COR-L47 (cell line): ENCODE results near the gene GLT6D1.

ENCODE experiments used
- DNase-seq: peaks from one replicate; lab custom pipeline; 2025; lab: John Stamatoyannopoulos, UW

GLT6D1 gene

GRCh38 chr9:135622415-135623020 is 16.8 kb downstream of the GLT6D1 start:
- DNase-seq = no peak

- DNase-seq = no peak
Observed at GRCh38 chr9:135620558-135620957, 18.8 kb downstream of the GLT6D1 start.

GRCh38 chr9:135619599-135619886 is 19.8 kb downstream of the GLT6D1 start:
- peak; percentile 32 for DNase-seq

- no peak for DNase-seq
Observed at GRCh38 chr9:135618866-135619598, 20.3 kb downstream of the GLT6D1 start.

- no peak for DNase-seq
Observed at GRCh38 chr9:135617991-135618411, 21.3 kb downstream of the GLT6D1 start.

GRCh38 chr9:135617538-135617900 is 21.8 kb downstream of the GLT6D1 start:
- no peak for DNase-seq

- no peak for DNase-seq
Observed at GRCh38 chr9:135616619-135617537, 22.5 kb downstream of the GLT6D1 start.

GRCh38 chr9:135615666-135616618 is 23.4 kb downstream of the GLT6D1 start:
- DNase-seq = no peak

GRCh38 chr9:135614821-135615665 is 24.3 kb downstream of the GLT6D1 start:
- DNase-seq = no peak

- no peak for DNase-seq
Observed at GRCh38 chr9:135613946-135614805, 25.2 kb downstream of the GLT6D1 start.

- no peak for DNase-seq
Observed at GRCh38 chr9:135612981-135613910, 26.1 kb downstream of the GLT6D1 start.

GRCh38 chr9:135612437-135612836 is 26.9 kb downstream of the GLT6D1 start:
- no peak for DNase-seq

GRCh38 chr9:135611875-135612209 is 27.5 kb downstream of the GLT6D1 start:
- no peak for DNase-seq

- no peak for DNase-seq
Observed at GRCh38 chr9:135611142-135611874, 28.0 kb downstream of the GLT6D1 start.

- no peak for DNase-seq
Observed at GRCh38 chr9:135610290-135611141, 28.8 kb downstream of the GLT6D1 start.

GRCh38 chr9:135609366-135609955 is 29.9 kb downstream of the GLT6D1 start:
- no peak for DNase-seq

- no peak for DNase-seq
Observed at GRCh38 chr9:135608999-135609317, 30.4 kb downstream of the GLT6D1 start.
